ENCODE data around the gene EPHA3. TPM values are rescaled to one million over a fixed set of nuclear protein-coding genes. Genes with fewer than 3 reads are reported as not detected.
A peak's percentile ranks its signal among the peaks of the same experiment; 100 is the strongest.

The EPHA3 gene
- total RNA-seq, 4 donors from 2014 or later: 0.36 to 1.8 (median 0.90) TPM

DNA sequence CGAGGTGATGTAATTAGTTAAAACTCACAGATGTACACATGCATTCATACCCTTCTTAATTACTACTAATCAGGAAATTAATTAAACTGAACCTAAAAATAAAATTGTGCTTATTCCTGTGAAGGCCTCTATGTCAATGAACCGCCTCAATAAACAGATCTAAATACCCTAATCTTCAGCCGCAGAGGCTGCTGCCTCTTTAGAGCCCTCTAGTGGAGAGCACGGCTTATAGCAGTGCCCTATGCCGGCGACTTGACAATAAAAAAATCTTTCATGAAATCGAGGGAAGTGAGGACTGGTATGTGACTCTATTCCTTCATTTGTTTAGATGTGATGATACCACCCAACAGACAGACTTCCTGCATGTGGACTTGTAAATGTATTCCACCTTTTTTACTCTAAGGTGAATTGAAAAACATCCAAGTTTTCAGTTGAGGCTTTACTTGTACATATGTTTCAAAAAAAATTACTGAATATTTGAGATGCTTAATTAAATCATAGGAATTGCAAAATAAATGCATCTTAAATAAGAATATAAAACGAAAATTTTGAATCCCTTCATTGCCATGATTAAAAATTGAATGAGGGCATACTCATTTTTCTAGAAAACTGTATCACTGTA, 8.3 kb upstream of the EPHA3 start:
- intact Hi-C loops (cut with DNase I; ENCODE audit: low total_unique reads): loop anchor here (5.0 kb wide), 1 partner anchor 897 kb away; no protein-coding TSS in a partner anchor
- no peaks in the 10 kb centered on the region for H3K9me3 ChIP-seq
- H3K4me3 ChIP-seq: no peak overlapping the region
- no peak for ATAC-seq
- peak in 1 of 2 donors; percentile 9 for DNase-seq
- in situ Hi-C loops (cut with MboI; ENCODE audit: low sequenced_read_pairs in 4 of 4): loop anchor here in 1 of 4 donors (25.0 kb wide), 1 partner anchor 887 kb away; no protein-coding TSS in a partner anchor
- no peaks in the 10 kb centered on the region for H3K27me3 ChIP-seq
- no peaks in the 10 kb centered on the region for H3K36me3 ChIP-seq
- TF ChIP-seq, protein P1, sequence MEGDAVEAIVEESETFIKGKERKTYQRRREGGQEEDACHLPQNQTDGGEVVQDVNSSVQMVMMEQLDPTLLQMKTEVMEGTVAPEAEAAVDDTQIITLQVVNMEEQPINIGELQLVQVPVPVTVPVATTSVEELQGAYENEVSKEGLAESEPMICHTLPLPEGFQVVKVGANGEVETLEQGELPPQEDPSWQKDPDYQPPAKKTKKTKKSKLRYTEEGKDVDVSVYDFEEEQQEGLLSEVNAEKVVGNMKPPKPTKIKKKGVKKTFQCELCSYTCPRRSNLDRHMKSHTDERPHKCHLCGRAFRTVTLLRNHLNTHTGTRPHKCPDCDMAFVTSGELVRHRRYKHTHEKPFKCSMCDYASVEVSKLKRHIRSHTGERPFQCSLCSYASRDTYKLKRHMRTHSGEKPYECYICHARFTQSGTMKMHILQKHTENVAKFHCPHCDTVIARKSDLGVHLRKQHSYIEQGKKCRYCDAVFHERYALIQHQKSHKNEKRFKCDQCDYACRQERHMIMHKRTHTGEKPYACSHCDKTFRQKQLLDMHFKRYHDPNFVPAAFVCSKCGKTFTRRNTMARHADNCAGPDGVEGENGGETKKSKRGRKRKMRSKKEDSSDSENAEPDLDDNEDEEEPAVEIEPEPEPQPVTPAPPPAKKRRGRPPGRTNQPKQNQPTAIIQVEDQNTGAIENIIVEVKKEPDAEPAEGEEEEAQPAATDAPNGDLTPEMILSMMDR (IDR thresholded peaks at IDR 0.05 in 4 of 5, conservative IDR thresholded peaks at IDR 0.05 in 1 of 5): peak; percentile 31 to 77 (median 44)
- no peak for TF ChIP-seq POLR2A (IDR thresholded peaks at IDR 0.05)
- H3K27ac ChIP-seq: no peak overlapping the region
- no peaks in the 10 kb centered on the region for H3K4me1 ChIP-seq

DNA sequence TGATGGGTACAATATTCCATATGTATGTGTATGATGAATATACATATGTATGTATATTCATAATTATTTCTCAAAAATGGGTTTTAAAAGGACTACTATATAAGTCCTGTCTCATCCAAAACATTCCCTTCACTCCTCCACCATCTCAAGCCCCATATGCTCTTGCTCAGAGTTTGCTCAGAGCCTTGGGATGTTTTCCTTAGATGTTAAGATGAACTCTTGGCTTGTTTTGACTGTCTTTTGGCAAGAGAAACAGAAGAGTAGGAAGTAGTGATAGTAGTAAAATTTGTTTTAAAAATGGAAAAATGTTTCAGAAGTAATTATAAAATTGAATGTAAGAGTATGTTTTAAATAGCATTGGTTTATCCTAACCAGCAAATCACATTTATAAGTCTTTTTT, 6.2 kb upstream of the EPHA3 start:
- intact Hi-C loops (cut with DNase I; ENCODE audit: low total_unique reads) (no loop called here), in situ Hi-C loops (cut with MboI; ENCODE audit: low sequenced_read_pairs in 4 of 4) (no loop called here)
- no peak for TF ChIP-seq POLR2A (IDR thresholded peaks at IDR 0.05)
- TF ChIP-seq, protein P1 (IDR thresholded peaks at IDR 0.05 in 4 of 5, conservative IDR thresholded peaks at IDR 0.05 in 1 of 5): no peak
- H3K9me3 ChIP-seq: no peaks in the 10 kb centered on the region
- no peaks in the 10 kb centered on the region for H3K4me1 ChIP-seq
- H3K27ac ChIP-seq: no peak overlapping the region
- DNase-seq (no peak), ATAC-seq (no peak)
- no peak overlapping the region for H3K4me3 ChIP-seq
- no peaks in the 10 kb centered on the region for H3K36me3 ChIP-seq
- H3K27me3 ChIP-seq: no peaks in the 10 kb centered on the region

DNA sequence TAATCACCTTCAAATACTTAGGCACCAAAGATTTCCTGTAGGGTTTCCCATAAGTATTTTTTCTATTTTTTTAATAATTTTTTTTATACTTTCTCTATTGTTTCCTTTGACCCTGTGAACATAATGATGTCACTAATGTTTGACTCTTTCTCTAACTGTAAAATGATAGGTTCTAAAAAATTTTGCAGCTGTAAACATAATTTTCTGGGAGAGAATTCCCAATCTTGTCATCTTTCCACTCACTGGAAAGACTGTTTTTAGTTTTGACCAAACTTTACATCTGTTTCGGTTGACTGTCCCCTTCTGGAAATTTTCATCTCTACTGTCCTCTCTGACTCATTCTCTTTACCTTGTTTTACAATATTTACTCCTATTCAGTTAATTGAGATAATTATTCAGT, 5.5 kb upstream of the EPHA3 start:
- Histone ChIP-seq H3K4me1 (no peaks in the 10 kb centered on the region), H3K9me3 (no peaks in the 10 kb centered on the region), H3K27me3 (peaks cover 0 to 6% (median 3%) of the 10 kb centered on the region in 3 donors), H3K27ac (no peak overlapping the region), H3K4me3 (no peak overlapping the region), H3K36me3 (no peaks in the 10 kb centered on the region)
- TF ChIP-seq, protein P1 (IDR thresholded peaks at IDR 0.05 in 4 of 5, conservative IDR thresholded peaks at IDR 0.05 in 1 of 5): no peak
- TF ChIP-seq POLR2A (IDR thresholded peaks at IDR 0.05): no peak
- in situ Hi-C loops (cut with MboI; ENCODE audit: low sequenced_read_pairs in 4 of 4) (no loop called here), intact Hi-C loops (cut with DNase I; ENCODE audit: low total_unique reads) (no loop called here)
- ATAC-seq (no peak), DNase-seq (no peak)

DNA sequence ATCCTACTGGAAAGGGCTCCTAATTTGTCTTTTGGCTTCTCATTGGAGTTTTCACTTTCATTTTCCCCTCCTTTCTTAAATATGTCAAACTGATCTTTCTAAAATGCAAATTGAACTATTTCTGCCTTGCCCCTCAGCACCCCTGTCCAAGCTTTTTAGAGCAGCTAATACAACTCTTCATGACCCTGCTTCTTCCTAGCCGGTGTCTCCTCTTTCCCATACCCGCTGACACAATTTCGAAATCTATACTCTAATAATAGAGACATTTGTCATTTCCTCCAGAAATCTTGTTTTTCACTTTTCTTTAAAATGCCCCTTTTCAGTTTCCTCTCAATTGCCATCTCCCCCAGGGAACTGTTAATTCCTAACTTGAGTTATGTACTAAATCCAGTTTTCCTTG, 2.9 kb upstream of the EPHA3 start:
- H3K27ac ChIP-seq: no peak overlapping the region
- intact Hi-C loops (cut with DNase I; ENCODE audit: low total_unique reads) (no loop called here), in situ Hi-C loops (cut with MboI; ENCODE audit: low sequenced_read_pairs in 4 of 4) (no loop called here)
- no peak for ATAC-seq
- no peaks in the 10 kb centered on the region for H3K4me1 ChIP-seq
- DNase-seq: no peak
- H3K4me3 ChIP-seq: no peak overlapping the region
- no peaks in the 10 kb centered on the region for H3K9me3 ChIP-seq
- H3K36me3 ChIP-seq: no peaks in the 10 kb centered on the region
- H3K27me3 ChIP-seq: peaks cover 0 to 12% (median 7%) of the 10 kb centered on the region in 3 donors
- no peak for TF ChIP-seq POLR2A (IDR thresholded peaks at IDR 0.05)

GRCh38 chr3:89105503-89105902, 1.9 kb upstream of the EPHA3 start:
- in situ Hi-C loops (cut with MboI; ENCODE audit: low sequenced_read_pairs in 4 of 4) (no loop called here), intact Hi-C loops (cut with DNase I; ENCODE audit: low total_unique reads) (no loop called here)
- no peaks in the 10 kb centered on the region for H3K4me1 ChIP-seq
- no peaks in the 10 kb centered on the region for H3K9me3 ChIP-seq
- no peak for DNase-seq
- no peak for TF ChIP-seq POLR2A (IDR thresholded peaks at IDR 0.05)
- TF ChIP-seq, protein P1 (IDR thresholded peaks at IDR 0.05 in 4 of 5, conservative IDR thresholded peaks at IDR 0.05 in 1 of 5): no peak
- no peak for ATAC-seq
- no peak overlapping the region for H3K4me3 ChIP-seq
- H3K27me3 ChIP-seq: peaks cover 7 to 15% (median 8%) of the 10 kb centered on the region in 3 donors
- H3K36me3 ChIP-seq: no peaks in the 10 kb centered on the region
- no peak overlapping the region for H3K27ac ChIP-seq

Measured in gastrocnemius medialis (tissue), 4 donors.